Fibroblast of upper back skin (primary cell): ENCODE results near the gene MAST4.

ENCODE experiments used
- DNase-seq: peaks from one replicate; pipeline ENCODE4 v3.0.0-alpha.2; 2013

The MAST4 gene

DNA sequence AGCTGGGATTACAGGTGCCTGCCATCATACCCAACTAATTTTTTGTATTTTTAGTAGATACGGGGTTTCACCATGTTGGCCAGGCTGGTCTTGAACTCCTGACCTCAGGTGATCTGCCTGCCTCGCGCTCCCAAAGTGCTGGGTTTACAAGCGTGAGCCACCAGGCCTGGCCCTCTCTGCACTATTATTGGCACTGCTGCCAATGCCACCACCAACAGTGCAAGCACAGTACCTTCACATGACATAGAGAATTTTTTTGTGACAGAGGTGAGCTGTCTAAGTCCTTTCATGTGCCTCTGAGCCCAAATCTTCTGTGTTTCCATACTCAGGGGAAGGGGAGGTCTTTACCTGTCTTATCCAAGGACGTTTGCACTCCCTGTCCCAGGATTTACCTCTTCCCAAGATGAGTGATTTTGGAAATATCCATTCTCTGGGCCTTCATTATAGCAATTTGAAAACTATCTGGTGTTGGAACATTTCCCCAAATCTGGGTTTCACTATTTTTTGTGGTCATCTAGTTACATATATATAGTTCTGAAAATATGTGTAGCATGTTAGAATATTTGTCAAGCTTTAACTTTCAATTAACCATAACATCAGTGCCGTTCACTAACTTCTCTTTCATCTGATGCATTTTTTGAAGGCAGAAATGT lies 605.8 kb downstream of the MAST4 start:
- DNase-seq: no peak

DNA sequence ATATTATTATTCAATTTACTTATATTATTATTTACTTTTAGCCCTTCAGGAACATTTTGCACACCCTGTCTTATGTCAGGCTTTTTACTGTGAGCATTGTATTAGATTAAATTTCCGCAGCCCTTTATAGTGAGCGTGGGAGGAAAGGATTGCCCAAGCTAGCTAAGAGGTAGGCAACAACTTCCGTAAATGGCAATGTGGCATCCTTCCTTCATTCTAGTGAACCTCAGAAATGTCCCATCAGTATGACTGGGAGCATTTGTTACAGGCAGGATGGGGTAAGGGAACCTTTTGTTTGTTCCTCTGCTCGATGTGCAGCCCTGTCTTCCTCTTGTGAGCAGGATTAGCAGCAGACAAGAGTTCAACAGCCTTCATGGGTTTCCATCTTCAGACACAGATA lies 606.6 kb downstream of the MAST4 start:
- DNase-seq: no peak

DNA sequence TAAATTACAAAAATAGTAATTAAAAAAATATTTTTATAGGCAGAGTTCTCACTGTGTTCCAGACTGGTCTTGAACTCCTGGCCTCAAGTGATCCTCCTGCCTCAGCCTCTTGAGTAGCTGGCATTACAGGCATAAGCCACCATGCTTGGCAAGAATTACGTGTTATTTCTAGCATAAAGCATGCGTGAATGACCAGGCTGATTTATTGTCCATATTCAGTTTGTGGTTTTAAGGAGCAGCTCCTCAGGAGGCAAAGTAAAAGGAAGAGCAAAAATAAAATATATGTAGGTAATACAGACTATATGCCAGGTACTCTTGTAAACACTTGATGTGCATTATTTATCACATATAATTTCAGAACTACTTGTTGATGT lies 607.5 kb downstream of the MAST4 start:
- DNase-seq: no peak

DNA sequence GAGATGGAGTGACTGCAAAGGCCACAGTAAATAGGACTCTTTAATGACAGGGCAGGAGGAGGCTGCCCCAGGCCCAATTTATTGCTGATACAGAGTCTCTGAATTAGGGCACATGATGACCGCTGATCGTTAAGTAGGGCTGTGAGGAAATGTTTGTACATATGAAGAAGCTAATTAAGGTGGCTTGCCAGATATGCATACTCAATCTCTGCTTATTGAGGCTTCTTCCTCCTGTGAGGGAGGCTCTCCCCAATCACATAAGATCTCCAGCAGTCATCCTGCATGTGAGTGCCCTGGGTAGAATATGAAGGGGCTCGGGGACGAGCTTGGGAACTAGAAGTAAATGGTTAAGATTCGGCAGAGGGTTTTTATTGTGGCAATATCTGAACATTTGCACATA lies 608.6 kb downstream of the MAST4 start:
- DNase-seq: no peak

DNA sequence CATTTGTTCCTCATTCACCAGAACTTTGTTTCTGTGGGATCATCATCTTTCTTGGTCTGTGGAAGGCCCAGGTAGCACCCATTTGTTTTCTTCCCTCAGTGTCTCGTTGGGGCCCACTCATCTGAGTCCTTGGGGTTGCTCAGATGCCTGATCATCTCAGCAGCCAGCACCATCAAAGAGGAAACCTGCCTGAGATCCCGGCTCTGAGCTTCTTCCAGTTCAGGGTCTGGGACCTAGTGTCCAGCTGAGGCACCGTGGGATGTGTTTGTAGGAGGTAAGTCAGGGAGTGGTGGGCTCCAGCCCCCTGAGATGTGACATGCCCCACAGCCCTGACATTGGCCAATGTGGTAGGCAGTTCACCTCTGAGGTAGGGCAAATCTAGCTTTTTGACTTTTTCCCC lies 609.8 kb downstream of the MAST4 start:
- no peak for DNase-seq

DNA sequence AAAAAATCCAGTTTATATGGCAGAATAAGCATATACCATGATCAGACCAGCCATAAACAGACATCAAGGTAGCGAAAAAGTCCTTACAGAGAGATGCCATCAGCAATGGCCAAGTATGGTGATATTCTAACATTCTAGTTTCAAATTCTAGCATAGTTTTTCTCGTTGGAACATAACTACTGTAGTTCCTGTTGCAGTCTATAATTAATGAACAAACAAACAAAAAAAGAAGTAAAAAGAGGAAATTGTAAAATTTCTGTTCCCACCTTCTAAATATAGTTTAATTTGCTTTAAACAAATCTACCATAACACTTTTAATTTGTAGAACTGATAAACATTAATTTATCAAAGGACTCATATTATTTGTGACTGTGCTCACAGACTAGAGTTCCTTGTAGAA lies 610.3 kb downstream of the MAST4 start:
- no peak for DNase-seq

DNA sequence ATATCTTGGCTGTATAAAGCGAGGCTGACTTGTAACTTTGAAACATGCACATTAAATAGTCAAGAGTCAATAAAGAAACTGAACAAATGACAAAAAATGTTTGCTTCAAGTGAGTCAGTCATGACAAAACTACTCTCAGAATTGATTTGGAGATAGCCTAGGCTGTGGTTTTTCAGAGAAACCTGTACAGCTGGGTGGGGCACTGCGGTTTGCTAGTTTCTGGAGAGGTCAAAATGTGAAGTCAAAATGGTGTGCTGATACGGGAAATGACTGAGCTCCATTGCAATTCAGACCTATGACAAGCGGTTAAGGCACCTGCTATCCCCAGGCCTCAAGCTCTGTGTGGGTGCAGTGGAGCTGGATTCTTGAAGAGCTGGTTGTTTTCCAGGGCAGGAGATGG lies 610.7 kb downstream of the MAST4 start:
- DNase-seq: peak; percentile 8

DNA sequence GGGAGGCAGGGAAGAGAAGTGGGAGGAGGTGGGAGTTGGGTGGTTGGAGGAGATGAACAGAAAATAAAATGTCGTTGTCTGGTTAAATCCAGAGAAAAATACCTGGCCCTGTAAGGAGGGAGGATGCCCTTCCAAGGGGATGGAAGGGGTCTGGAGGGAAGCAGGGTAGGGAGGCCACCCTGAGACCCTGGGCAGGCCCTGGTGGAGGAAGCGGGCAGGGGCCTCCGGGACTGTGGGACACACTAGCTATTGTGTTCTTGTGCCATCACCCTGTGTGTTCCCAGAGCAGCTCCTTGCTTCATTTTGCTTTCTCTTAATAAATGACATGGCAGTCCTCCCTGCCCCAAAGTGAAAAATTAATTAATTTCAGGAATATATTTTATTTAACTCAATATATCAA lies 612.2 kb downstream of the MAST4 start:
- DNase-seq: no peak

DNA sequence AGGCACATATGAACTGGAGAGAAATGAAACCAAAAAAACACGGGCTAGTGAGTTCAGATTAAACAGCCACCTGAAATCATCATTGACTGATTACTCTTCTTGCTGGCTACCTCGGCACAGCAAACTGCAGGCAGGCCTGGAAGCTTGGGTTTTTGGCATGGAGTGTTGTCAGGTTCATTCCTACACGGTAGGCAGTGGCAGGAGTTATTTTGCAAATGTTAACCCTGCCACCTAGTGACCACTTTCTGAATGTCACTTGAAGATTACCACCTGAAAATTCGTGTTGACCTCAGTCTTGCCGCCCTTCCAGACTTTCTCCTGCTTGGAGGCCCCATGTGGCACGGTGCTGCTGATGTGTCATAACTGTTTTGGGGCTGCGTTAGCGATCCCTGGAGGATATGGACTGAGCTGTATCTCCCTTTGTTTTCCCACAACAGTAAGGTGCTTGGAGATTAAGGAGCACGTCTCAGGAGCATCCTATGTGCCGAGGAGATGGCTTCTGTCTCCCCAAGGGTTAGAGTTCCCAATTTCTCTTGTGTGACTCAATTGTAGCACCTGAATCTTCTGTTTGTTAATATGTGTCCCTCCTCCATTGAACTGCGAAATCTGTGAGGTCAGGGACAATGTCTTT lies 613.1 kb downstream of the MAST4 start:
- peak; percentile 73 for DNase-seq

DNA sequence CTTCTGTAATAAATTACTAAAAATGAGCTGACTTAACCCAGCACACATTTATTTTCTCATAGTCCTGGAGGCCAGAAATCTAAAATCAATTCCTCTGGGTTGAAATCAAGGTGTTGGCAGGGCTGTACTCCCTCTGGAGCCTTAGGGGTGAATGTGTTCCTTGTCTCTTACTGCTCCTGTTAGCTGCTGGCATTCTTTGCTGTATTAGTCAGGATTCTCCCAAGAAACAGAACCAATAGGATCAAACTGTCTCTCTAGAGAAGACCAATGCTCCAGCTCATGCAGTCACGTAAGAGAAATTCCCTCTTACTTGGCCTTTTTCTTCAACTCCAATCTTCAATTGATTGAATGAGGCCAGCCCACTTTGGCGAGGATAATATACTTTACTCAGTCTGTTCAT lies 615.7 kb downstream of the MAST4 start:
- DNase-seq: peak; percentile 84

DNA sequence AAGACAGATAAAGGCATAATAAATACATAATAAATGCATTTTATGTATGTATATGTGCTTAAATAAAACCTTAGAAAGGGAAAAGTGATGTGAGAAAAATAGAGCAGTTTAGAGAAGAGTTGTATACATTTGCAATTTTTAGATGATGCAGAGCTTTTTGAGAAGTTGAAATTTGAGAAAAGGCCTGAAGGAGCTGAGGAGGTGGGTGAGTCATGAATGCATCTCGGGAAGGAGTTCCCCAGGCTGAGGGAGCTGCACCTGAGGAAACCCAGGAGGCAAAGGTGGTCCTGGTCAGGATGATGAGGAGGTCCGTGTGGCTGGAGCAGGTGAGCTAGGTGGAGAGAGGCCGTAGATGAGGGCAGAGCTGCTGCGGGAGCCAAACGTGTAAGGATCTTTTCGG lies 617.8 kb downstream of the MAST4 start:
- DNase-seq: peak; percentile 15

DNA sequence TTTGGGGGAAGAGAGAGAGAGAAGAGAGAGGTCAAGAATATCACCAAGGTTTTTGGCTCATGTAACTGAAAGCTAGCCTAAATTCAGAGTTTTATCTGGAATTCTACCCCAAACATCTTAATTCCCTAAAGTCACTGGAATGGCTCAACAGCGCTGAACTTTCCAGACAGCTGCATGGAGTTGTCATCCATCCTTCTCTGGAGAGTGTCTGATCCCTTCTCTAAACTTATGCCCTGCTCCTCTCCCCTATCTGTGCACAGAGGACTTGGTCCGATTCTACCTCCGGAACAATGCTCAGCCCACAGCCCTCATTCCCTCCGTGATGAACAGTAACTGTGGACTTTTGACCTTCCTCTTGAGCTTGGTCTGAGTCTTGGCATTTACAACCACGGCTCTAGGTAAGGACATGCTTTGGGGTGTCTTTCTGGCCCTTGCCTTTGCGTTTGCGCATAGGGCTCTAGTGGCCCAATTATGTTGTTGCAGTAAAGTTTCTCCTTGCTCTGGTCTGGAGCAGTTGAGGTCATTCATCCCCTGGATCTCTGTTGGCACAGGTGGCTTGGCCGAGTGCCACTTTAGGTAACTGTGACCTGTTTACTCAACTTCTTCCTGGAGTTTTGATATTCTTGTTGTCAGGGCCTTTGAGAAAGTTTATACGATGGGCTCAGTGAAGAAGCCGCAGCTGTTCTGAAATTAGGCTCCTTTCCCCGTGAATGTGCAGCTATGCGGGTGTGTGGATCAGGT lies 618.7 kb downstream of the MAST4 start:
- no peak for DNase-seq

DNA sequence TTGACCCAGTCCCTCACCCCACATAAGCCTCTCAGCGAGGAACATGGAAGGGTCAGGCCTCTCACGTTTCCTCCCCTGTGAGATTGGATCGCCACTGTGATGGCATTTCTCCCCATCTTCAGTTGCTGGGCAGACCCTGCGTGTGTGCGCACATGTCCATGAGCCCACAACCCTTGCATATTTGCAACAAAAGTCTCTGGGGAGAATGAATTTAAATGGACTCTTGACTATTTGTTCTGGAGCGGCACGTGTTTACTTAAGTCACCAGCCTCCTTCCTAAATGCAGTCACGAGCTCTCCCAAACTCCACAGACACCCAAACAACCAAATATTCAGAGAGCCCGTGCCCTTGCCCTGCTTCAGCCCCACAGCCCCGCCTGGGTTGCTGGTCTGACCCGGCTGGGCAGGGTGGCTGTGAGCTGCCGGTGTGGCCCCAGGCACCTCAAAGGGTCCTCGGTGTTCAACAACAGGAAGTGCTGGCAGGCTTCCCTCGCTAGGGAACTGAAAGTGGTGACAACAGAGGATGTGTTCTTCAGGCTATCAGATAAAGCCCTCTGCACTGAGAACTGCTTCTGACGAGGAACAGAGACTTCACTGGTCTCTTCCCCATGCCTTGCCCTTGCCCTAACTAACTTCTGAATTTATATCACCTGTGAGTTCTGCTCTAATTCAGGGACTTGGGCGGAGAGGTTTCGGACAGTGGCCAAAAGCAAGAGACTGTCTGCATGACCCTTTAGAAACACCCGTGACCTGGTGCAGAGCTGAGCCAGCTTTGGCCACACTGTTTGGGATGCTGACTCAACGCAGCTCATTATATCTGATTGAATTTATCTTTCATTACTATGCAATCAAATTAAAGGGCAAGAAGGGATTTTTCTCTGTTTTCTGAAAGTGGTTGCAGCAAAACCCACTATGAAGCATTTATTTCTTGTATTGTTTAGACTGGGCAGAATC lies 619.6 kb downstream of the MAST4 start:
- DNase-seq: no peak

DNA sequence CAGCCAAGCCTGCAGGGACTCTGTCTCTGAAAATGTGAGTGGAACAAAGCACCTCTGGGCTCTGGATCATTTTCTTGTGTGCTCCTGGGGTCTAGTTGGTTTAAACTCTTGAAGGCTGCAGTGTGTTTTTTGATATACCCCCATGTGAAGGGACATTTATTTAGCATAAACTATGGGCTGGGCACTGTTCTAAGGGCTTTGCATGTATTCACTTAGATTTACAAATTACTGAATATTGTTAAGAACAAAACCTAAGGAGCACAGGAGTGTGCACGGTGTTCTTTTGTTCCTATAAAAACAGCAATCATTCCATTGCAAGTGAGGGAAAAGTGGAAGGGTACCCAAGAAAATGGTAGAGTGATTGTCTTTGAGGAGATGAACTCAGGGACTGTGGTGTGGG lies 620.4 kb downstream of the MAST4 start:
- DNase-seq: no peak
